ENCODE data around the gene MINPP1. TPM values are rescaled to one million over a fixed set of nuclear protein-coding genes. Genes with fewer than 3 reads are reported as not detected.

MINPP1 gene
- total and polyA plus RNA-seq, 2 of the 13 experiments (the other 11 are each of a cell fraction or from before 2014, with no cell fraction given), result 19.2 to 53.7 TPM

DNA sequence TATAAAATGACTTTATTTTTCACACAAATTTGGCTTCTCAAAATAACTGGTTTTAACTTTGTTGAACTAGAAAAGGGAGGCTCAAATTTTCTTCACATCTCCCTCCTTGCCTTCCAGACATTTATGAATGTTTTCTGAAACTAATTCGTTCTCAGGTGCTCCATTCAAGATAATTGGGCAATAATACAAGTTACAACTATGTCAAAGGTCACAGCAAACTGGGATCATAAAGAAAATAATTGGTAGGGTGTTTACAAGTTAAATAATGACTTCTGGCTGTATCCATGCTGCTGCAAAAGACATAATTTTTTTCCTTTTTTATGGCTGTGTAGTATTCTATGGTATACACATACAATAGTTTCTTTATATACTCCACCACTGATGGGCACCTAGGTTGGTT, 75.3 kb downstream of the MINPP1 start:
- in situ Hi-C loops (cut with HindIII; ENCODE audit: extremely low pct_ligation_motif_present, low pct_unique_long_range_greater_than_20kb) (no loop called here), intact Hi-C loops (cut with micrococcal nuclease; ENCODE audit: unreplicated experiment) (no loop called here)
- no peak for FAIRE-seq
- Histone ChIP-seq H3K9ac (ENCODE audit: insufficient read depth, low read depth, low read length) (no peak overlapping the region), H3K4me3 (replicated peaks in 1 of 3; ENCODE audit: insufficient read depth in 1 of 3, low read depth in 2 of 3, low read length in 3 of 3) (no peak overlapping the region), H3K4me1 (ENCODE audit: insufficient read depth, low read length) (peaks cover 17% of the 10 kb centered on the region), H3K36me3 (replicated peaks in 1 of 2; ENCODE audit: control insufficient read depth in 1 of 2, insufficient read depth in 2 of 2, low read length in 2 of 2) (no peaks in the 10 kb centered on the region), H3K27me3 (ENCODE audit: control insufficient read depth in 1 of 2, insufficient read depth in 2 of 2, low read length in 2 of 2) (no peaks in the 10 kb centered on the region), H3K27ac (ENCODE audit: extremely low read length, insufficient read depth, low read length) (no peak overlapping the region), H4K20me1 (ENCODE audit: insufficient read depth, low read length) (no peaks in the 10 kb centered on the region), H2AFZ (ENCODE audit: low read length) (no peak overlapping the region), H3K9me3 (ENCODE audit: low read length) (no peaks in the 10 kb centered on the region), H3K4me2 (ENCODE audit: low read depth, low read length) (no peak overlapping the region), H3K79me2 (ENCODE audit: insufficient read depth, low read length) (no peaks in the 10 kb centered on the region)
- no peak for DNase-seq (ENCODE audit: low spot score)
- BruUV-seq (replicated peaks), result no TSS peak
- POLR2A ChIA-PET, result no interaction called here
- no peak for ATAC-seq
- TF ChIP-seq SRF (IDR thresholded peaks at IDR 0.05; ENCODE audit: low read depth, low read length), result no peak
- TF ChIP-seq TOE1 (CRISPR knock-in tag; IDR thresholded peaks at IDR 0.05), result no peak
- TF ChIP-seq, protein P1, sequence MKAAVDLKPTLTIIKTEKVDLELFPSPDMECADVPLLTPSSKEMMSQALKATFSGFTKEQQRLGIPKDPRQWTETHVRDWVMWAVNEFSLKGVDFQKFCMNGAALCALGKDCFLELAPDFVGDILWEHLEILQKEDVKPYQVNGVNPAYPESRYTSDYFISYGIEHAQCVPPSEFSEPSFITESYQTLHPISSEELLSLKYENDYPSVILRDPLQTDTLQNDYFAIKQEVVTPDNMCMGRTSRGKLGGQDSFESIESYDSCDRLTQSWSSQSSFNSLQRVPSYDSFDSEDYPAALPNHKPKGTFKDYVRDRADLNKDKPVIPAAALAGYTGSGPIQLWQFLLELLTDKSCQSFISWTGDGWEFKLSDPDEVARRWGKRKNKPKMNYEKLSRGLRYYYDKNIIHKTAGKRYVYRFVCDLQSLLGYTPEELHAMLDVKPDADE (CRISPR knock-in tag; IDR thresholded peaks at IDR 0.05), result no peak
- no peak for TF ChIP-seq ZBTB21 (CRISPR knock-in tag; IDR thresholded peaks at IDR 0.05)
- TF ChIP-seq MED1 (CRISPR knock-in tag; IDR thresholded peaks at IDR 0.05), result no peak
- no peak for TF ChIP-seq KDM3A (CRISPR knock-in tag; IDR thresholded peaks at IDR 0.05; ENCODE audit: low read depth)
- TF ChIP-seq U2AF2 (IDR thresholded peaks at IDR 0.05; ENCODE audit: low read depth, low read length), result no peak
- no peak for TF ChIP-seq ADNP (CRISPR knock-in tag; IDR thresholded peaks at IDR 0.05)
- WGBS (ENCODE audit: low lambda C conversion rate), result 17% methylated on average over 1 of the region's 1 CpG
- CTCF ChIA-PET (ENCODE audit: low intra/inter-chr PET ratio, low total read pairs), result no interaction called here

Measured in HepG2 (cell line).